MM.1S (cell line): Measurements from ENCODE around the gene RSL1D1.

Experiments
- EZH2 ChIP-seq: fragments of 300-600 bp; sonication (generic); optimal IDR thresholded peaks from 2 replicates; pipeline ENCODE3; 2017; ENCODE audit warnings: low read depth, mild to moderate bottlenecking, antibody characterized with exemption, low read length, mixed read lengths
- EZH2phosphoT487 ChIP-seq: fragments of 300-600 bp; sonication (generic); IDR thresholded peaks from 2 replicates; pipeline ENCODE4 v1.6.1; 2018; ENCODE audit warnings: antibody characterized with exemption, low read length
- TF ChIP-seq, protein P1 (sequence below): fragments of 300-600 bp; sonication (generic); IDR thresholded peaks from 2 replicates; pipeline ENCODE4 v1.5.1; 2016; ENCODE audit warnings: antibody characterized with exemption, low read length, mixed read lengths

GRCh38 chr16:11795887-11796226 lies 55.5 kb downstream of the RSL1D1 start:
- TF ChIP-seq EZH2 (no peak), EZH2phosphoT487 (no peak)
- TF ChIP-seq, protein P1, sequence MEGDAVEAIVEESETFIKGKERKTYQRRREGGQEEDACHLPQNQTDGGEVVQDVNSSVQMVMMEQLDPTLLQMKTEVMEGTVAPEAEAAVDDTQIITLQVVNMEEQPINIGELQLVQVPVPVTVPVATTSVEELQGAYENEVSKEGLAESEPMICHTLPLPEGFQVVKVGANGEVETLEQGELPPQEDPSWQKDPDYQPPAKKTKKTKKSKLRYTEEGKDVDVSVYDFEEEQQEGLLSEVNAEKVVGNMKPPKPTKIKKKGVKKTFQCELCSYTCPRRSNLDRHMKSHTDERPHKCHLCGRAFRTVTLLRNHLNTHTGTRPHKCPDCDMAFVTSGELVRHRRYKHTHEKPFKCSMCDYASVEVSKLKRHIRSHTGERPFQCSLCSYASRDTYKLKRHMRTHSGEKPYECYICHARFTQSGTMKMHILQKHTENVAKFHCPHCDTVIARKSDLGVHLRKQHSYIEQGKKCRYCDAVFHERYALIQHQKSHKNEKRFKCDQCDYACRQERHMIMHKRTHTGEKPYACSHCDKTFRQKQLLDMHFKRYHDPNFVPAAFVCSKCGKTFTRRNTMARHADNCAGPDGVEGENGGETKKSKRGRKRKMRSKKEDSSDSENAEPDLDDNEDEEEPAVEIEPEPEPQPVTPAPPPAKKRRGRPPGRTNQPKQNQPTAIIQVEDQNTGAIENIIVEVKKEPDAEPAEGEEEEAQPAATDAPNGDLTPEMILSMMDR = no peak
